HG03342 (cell line): ENCODE measurements around the gene C20orf202.
"Not testable (repeated sequence)": the region's sequence is repeated elsewhere in the genome, so short reads cannot be mapped to it uniquely, and the experiment has no call there.

Source experiments
- ATAC-seq: cut with Tn5 transposase; IDR thresholded peaks from one replicate; pipeline ENCODE4 v1.9.1; 2021; ENCODE audit warnings: mild to moderate bottlenecking, moderate library complexity; ENCODE audit not compliant: unreplicated experiment

C20orf202 gene

DNA sequence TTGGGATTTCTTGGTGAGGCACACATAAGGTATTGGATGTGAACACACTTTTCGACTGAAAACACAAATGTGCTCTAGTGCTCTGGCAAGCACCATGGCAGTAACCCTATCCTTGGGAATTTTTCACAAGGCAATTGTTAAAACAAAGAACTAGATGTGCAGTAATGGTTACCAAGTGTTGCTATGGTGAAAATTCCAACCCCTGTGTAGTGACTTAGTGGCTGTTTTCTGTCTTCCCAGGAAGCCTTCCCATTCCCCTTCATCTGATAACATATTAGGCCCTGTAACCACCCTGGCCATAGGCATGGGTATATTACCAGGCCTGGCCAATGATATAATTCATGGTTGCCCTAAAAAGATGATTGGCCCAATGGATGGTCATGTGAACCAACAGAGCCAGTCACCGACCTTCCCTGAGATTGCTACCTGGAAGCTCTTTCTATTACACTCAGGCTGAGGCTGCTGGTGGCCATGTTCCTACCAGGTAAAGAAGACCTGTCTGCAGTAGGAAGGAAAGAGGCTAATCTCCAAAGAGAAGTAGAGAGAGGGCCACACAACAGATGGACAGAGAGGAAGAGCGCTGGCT, 4.1 kb downstream of the C20orf202 start:
- no peak for ATAC-seq

DNA sequence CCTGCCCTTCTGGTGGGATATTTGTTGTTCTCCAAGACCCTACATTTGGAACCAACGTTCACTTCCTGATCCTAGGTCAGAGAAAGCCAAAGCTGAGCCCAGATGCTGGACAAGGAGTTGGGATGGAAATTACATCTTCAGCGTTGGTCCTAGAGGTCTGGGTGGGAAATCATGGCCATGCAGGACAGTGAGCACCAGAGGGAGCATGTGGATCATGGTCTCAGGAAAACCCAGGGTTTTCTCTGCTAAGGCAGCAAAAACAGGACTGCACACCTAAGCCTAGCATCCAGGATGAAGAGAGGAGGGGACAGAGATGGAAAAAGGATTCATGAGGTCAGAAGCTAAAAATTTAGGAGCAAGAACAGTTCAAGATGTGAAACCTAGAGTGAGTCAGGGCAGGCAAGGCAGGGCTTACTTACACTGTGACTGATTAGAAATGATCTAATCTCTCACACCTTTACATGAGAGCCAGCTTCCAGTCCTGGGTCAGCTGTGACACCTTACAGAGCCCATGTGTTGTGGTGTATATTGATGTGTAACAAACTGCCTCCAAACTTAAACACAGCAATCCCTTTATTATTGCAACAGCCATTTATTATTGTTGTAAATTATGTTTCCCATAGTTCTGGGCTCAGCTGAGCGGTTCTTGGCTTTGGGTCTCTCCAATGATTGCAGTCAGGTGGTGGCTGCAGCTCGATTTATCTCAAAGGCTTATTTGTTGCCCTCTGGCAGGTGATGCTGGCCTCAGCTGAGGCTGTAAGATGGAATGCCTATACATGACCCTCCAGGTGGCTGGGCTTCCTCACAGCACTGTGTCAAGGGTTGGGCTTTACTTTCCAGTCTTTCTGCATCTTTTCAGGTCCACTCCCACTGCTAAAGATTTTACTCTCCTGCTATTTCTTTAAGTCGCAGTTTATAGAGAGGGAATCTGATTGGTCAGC, 6.5 kb downstream of the C20orf202 start:
- no peak for ATAC-seq

DNA sequence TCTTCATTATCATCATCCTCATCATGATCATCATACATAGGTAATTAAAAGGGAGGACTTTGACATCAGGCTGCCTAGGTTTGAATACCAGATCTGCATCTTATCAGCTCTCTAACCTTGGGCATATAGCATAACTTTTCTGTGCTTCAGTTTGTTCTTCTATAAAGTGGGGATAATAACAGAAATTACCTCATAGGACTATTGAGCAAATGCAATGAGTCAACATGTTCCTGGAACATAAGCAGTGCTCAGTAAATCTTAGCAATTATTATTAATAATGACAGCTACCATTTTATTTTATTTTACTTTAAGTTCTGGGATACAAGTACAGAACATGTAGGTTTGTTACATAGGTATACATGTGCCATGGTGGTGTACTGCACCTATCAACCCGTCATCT, 7.2 kb downstream of the C20orf202 start:
- no peak for ATAC-seq

GRCh38 chr20:1212023-1212422, 8.8 kb downstream of the C20orf202 start:
- ATAC-seq, result no peak

DNA sequence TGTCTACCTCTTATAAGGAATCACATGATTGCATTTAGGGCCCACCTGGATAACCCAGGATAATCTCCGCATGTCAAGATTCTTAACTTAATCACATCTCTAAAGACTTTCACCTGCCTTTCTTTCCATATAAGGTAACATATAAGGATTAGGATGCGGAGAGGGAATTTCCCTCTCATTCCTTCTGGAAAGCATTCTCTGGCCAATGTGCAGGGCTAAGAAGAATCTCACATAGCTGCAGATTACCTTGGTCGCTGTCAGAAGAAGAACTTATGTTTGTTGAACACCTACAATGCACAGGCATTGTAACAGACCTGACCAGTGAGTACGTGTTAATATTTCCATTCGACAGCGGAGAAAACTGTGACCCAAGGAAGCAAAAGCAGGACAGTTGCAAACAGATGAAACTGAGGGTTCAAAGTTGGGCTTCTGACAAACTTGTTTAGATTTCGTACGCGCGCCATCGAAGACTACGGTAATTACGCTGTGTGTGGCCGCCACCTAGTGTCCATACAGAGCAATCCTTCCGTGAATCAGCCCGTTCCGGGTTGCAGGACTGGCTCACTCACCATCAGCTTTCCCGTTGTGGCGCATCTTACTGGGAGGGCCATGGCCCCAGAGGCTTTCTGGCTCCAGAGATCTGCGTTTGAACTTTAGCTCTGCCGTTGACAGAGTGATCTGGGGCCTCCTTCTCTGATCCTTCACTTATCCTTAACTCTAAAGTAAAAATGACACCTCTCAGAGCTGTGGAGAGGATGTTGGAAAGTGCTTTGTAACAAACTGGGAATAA, 9.5 kb downstream of the C20orf202 start:
- ATAC-seq, result no peak

- ATAC-seq, result no peak
Measured at GRCh38 chr20:1214838-1215261, 11.6 kb downstream of the C20orf202 start.

DNA sequence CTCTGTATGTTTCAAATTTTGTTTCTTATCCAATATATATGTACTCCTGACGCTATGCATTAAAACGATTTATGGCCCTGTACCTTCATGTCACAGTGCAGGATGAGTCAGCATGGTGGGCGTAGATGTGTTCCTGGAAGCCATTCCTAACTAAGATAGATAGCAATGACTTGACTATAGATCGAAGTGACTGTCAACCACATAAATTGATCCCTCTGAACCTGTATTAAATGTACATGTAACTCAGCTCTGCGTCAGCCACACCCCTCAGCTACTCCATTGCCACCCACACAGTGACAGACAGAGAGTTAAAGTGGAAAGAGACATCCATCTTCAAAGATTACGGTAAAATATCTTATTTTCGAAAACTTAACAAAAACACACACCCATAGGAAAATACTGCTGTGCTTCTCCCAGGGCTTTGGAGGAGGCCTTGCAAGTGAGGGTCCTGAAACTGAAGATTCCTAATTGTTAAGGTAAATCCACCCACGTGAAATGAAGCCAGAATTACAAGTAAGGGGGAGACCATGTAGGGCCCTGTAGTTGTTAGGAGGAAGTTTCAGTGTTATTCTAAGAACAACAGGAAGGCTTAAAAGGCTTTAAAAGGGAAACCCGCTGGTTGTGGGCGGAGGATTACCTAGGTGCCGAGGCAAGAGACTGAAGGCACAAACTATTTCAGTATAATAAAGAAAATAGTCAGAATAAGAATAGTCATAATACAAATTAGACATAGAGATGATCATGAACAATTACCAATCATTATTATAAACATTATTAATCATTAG, 12.3 kb downstream of the C20orf202 start:
- no peak for ATAC-seq

GRCh38 chr20:1216527-1217427, 13.5 kb downstream of the C20orf202 start:
- not testable (repeated sequence) for ATAC-seq

GRCh38 chr20:1222750-1223149, 19.5 kb downstream of the C20orf202 start:
- not testable (repeated sequence) for ATAC-seq

- no peak for ATAC-seq
Measured at GRCh38 chr20:1224205-1224890, 21.1 kb downstream of the C20orf202 start.

DNA sequence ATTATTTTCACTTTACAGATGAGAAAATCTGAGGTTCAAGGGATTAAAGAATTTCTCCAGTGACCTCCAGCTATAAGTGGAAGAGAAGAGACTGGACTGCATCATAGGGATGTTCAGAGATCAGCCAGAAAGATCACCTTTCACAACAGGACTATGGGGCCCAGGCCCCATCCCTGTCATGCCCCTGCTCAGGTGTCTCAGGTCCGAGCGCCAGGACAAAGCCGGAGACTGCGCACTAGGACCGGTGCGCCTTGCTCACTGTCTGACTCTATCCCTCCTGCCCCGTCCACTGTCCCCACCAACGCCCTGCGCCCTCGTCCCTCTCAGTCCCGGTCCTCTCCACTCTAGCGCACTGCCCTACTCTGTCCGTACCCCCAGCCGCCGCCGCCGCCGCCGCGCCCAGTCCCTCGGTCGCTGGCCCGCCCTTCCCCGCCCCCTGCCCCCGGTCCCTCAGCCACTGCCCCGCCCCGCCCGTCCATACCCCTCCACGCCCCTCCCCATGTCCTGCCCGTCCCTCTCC, 22.1 kb downstream of the C20orf202 start:
- ATAC-seq, result no peak

DNA sequence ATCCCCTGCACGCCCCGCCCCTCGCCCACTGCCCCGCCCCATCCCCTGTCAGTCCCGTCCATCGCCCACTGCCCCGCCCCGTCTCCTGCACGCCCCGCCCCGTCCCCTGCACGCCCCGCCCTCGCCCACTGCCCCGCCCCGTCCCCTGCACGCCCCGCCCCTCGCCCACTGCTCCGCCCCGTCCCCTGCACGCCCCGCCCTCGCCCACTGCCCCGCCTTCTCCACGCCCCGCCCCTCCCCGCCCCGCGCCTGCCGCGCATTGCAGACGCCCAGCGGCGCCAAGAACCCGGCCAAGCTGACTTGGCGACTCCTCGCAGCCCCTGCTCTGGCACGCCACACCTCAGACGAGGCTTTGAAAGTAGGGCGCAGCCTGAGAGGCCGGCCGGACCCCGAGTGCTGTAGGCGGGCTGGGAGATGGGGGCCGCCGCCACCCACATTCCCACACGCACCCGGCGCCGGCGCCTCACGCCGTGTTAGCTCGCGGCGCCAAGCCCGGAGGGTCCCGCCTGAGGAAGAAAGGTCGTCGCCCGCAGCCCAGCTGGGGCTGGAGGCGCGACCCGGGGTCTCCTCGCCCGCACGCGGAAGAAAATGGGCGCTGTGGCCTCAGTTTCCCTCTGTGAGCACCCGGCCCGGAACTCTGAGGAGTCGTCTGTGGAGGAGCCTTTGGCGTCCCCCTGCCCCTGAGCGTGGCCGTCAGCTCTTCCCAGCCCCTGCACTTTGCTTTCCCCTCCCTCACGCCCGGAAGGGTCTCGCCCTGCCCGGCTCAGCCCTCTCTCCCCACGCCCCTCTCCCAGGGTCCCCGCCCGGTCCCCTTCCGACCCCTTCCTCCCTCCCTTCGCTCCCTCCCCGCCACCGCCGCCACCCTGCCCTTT, 22.8 kb downstream of the C20orf202 start, which contains the start of gene RAD21L1:
TSS of gene RAD21L1 (plus strand) at position 262 of the 872 bp plus-strand sequence. CDS start 2,410 bp downstream, outside the sequence.
- no peak for ATAC-seq

- no peak for ATAC-seq
Measured at GRCh38 chr20:1229541-1229940, 26.3 kb downstream of the C20orf202 start.

- ATAC-seq, result no peak
Measured at GRCh38 chr20:1232286-1233111, 29.2 kb downstream of the C20orf202 start.

DNA sequence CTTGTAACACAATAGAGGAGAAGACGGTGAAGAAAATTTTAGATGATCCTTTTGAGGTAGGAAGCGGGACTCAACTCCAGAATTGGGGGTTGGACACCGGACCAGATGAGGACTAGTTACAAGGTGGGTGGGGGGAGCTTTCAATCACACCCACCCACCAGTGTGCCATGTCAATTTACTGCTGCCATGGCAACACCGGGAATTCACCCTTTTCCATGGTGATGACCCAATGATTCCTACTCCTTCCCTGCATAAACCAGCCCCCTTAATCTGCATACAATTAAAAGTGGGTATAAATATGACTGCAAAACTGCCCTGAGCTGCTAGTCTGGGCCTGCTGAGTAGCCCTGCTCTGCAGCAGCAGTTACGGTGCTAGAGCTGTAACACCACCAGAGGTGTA, 37.3 kb downstream of the C20orf202 start:
- ATAC-seq, result no peak

- no peak for ATAC-seq
Measured at GRCh38 chr20:1241456-1241855, 38.2 kb downstream of the C20orf202 start.

GRCh38 chr20:1242099-1242498, 38.8 kb downstream of the C20orf202 start:
- ATAC-seq, result no peak
